K562 (cell line): Measurements from ENCODE around the gene MFSD11. TPM values are rescaled to one million over a fixed set of nuclear protein-coding genes. Genes with fewer than 3 reads are reported as not detected.

Experiments
- AFF4 ChIP-seq: sonication (generic); formaldehyde crosslinking; IDR thresholded peaks from 2 replicates; pipeline ENCODE4 v1.8.0; 2023; ENCODE audit warnings: mild to moderate bottlenecking, missing genetic modification reagents
- CBFA2T2 ChIP-seq: fragments of 450-650 bp; conservative IDR thresholded peaks from 2 replicates; pipeline ENCODE4 v1.6.1; 2017; ENCODE audit warnings: mild to moderate bottlenecking
- CBFB ChIP-seq: sonication (generic); formaldehyde crosslinking; IDR thresholded peaks from 2 replicates; pipeline ENCODE4 v1.4.0; 2020; ENCODE audit warnings: mild to moderate bottlenecking, missing genetic modification reagents
- CREB3L1 ChIP-seq: fragments of 450-650 bp; IDR thresholded peaks from 2 replicates; pipeline ENCODE4 v1.6.1; 2014; ENCODE audit warnings: low read depth, mild to moderate bottlenecking, moderate library complexity, borderline replicate concordance
- CREBBP ChIP-seq: IDR thresholded peaks from one replicate; pipeline ENCODE4 v1.6.1; 2012; ENCODE audit warnings: low read depth, mild to moderate bottlenecking, control low read depth, inconsistent platforms, low read length
- ETV5 ChIP-seq: sonication (generic); formaldehyde crosslinking; IDR thresholded peaks from 2 replicates; pipeline ENCODE4 v1.4.0; 2020; ENCODE audit warnings: low read depth, mild to moderate bottlenecking, missing genetic modification reagents
- GATAD2A ChIP-seq: fragments of 450-650 bp; IDR thresholded peaks from 2 replicates; pipeline ENCODE4 v1.6.1; 2017
- HDAC1 ChIP-seq, 2 experiments: fragments of 450-650 bp; IDR thresholded peaks; 2 replicates each; pipeline ENCODE4 v1.6.1; 2016 to 2017; ENCODE audit warnings: inconsistent platforms in 1 of 2, mild to moderate bottlenecking in 1 of 2, moderate library complexity in 1 of 2
- ILF3 ChIP-seq: fragments of 450-650 bp; IDR thresholded peaks from 2 replicates; pipeline ENCODE4 v1.6.1; 2018; ENCODE audit warnings: antibody characterized with exemption, mild to moderate bottlenecking, moderate library complexity, borderline replicate concordance
- MAFF ChIP-seq: IDR thresholded peaks from 2 replicates; pipeline ENCODE4 v1.6.1; 2012; ENCODE audit warnings: low read length, improper control_type of control experiment
- MCM7 ChIP-seq, 2 experiments: fragments of 450-650 bp; IDR thresholded peaks; 2 replicates each; pipeline ENCODE4 v1.6.1; 2016 to 2018
- MITF ChIP-seq: IDR thresholded peaks from 2 replicates; pipeline ENCODE4 v1.6.1; 2014; ENCODE audit warnings: antibody characterized with exemption
- MYNN ChIP-seq, 2 experiments: sonication (generic); formaldehyde crosslinking in 1 of 2; IDR thresholded peaks; 2 replicates each; pipeline versions ENCODE4 v1.5.0 to v1.6.1; 2016 to 2020; ENCODE audit warnings: antibody characterized with exemption in 1 of 2, missing genetic modification reagents in 1 of 2
- RBM25 ChIP-seq: fragments of 200-400 bp; formaldehyde crosslinking; IDR thresholded peaks from 2 replicates; pipeline ENCODE4 v1.6.1; 2018; ENCODE audit warnings: low read length, low read depth, moderate library complexity; ENCODE audit not compliant: severe bottlenecking
- RBM34 ChIP-seq: fragments of 200-400 bp; formaldehyde crosslinking; IDR thresholded peaks from 2 replicates; pipeline ENCODE4 v1.6.1; 2018; ENCODE audit warnings: low read length, borderline replicate concordance; ENCODE audit not compliant: insufficient read depth
- YBX1 ChIP-seq: fragments of 450-650 bp; IDR thresholded peaks from 2 replicates; pipeline ENCODE4 v1.7.1; 2016; ENCODE audit warnings: mild to moderate bottlenecking
- ZBTB5 ChIP-seq: fragments of 450-650 bp; IDR thresholded peaks from 2 replicates; pipeline ENCODE4 v1.6.1; 2017; ENCODE audit warnings: antibody characterized with exemption
- ZNF217 ChIP-seq: sonication (generic); formaldehyde crosslinking; IDR thresholded peaks from 2 replicates; pipeline ENCODE4 v1.8.0; 2022; ENCODE audit warnings: mild to moderate bottlenecking, missing genetic modification reagents
- ZNF232 ChIP-seq: sonication (generic); formaldehyde crosslinking; IDR thresholded peaks from 2 replicates; pipeline ENCODE4 v1.8.0; 2022; ENCODE audit warnings: mild to moderate bottlenecking, missing genetic modification reagents
- ZZZ3 ChIP-seq: fragments of 450-650 bp; IDR thresholded peaks from 2 replicates; pipeline ENCODE4 v1.6.1; 2016; ENCODE audit warnings: antibody characterized with exemption, mild to moderate bottlenecking, moderate library complexity
- polyA plus RNA-seq, 8 experiments: library from polyadenylated mRNA; depleted of rRNA in 4 of 8; stranded (reverse) in 5 of 8; unstranded in 3 of 8; fragments of >200 nt; fragmentation: Nextera tagmentation in 2 of 8; fragmentation: Illumina TruSeq in 1 of 8; extraction: Ambion mirVana in 2 of 8; extraction: Trizol in 1 of 8; gene quantifications; 2 replicates each; pipeline versions ENCODE4 v1.2.1 to v1.2.3, GENCODE V29; 2011 to 2014; ENCODE audit warnings: inconsistent platforms in 1 of 8, missing spikeins in 1 of 8
- total RNA-seq, 7 experiments: library from RNA; depleted of rRNA in 6 of 7; stranded (reverse); fragments of >200 nt in 6 of 7; fragmentation: Illumina TruSeq in 2 of 7; extraction: Trizol in 2 of 7; gene quantifications; 2 replicates each; pipeline versions ENCODE4 v1.2.1 to v1.2.3, GENCODE V29; 2011 to 2021; ENCODE audit warnings: low replicate concordance in 1 of 7
- TF ChIP-seq, protein P1 (sequence below): fragments of 450-650 bp; formaldehyde crosslinking; IDR thresholded peaks from 2 replicates; pipeline ENCODE4 v1.4.0; 2020; ENCODE audit warnings: mild to moderate bottlenecking, moderate library complexity

The MFSD11 gene
- total and polyA plus RNA-seq, 9 of the 15 experiments (the other 6 are each of a cell fraction or from before 2014, with no cell fraction given): 14.4 to 24.5 (median 19.9) TPM

DNA sequence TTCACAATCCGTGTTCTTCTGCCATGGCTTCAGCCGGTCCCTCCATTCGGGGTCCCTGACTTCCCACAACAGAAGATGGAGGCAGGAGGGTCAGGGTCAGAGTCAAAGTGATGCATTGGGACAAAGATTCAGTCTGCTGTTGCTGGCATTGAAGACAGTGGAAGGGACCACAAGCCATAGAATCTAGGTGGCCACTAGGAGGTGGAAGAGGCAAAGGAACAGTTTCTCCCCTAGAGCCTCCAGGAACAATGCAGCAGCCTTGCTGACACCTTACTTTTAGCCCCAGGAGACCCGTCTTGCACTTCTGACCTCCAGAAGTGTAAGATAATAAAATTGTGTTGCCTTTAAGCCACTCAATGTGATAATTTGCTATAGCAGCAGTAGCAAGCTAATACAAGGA lies 55.9 kb downstream of the MFSD11 start (continued):
- no peak for TF ChIP-seq AFF4 (CRISPR knock-in tag)
- TF ChIP-seq ETV5 (CRISPR knock-in tag): no peak
- TF ChIP-seq ZNF232: no peak
- TF ChIP-seq CREBBP: no peak
- no peak for TF ChIP-seq CREB3L1
- no peak for TF ChIP-seq MCM7 (IDR thresholded peaks at IDR 0.05)
- TF ChIP-seq, protein P1, sequence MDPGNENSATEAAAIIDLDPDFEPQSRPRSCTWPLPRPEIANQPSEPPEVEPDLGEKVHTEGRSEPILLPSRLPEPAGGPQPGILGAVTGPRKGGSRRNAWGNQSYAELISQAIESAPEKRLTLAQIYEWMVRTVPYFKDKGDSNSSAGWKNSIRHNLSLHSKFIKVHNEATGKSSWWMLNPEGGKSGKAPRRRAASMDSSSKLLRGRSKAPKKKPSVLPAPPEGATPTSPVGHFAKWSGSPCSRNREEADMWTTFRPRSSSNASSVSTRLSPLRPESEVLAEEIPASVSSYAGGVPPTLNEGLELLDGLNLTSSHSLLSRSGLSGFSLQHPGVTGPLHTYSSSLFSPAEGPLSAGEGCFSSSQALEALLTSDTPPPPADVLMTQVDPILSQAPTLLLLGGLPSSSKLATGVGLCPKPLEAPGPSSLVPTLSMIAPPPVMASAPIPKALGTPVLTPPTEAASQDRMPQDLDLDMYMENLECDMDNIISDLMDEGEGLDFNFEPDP (CRISPR knock-in tag): no peak
- TF ChIP-seq MITF: no peak
- TF ChIP-seq MYNN (IDR thresholded peaks at IDR 0.05): no peak
- no peak for TF ChIP-seq MYNN (CRISPR knock-in tag; IDR thresholded peaks at IDR 0.05)
- no peak for TF ChIP-seq ZBTB5
- TF ChIP-seq YBX1: no peak
- TF ChIP-seq RBM25: no peak
- TF ChIP-seq CBFB (CRISPR knock-in tag): no peak
- TF ChIP-seq GATAD2A: no peak
- TF ChIP-seq ZNF217 (CRISPR knock-in tag): no peak
- no peak for TF ChIP-seq ILF3
- no peak for TF ChIP-seq RBM34
- TF ChIP-seq HDAC1 (IDR thresholded peaks at IDR 0.05): no peak
- TF ChIP-seq CBFA2T2: no peak
- no peak for TF ChIP-seq ZZZ3
- TF ChIP-seq MAFF: no peak
